A673 (cell line): ENCODE data around the gene DSCAML1. TPM values are rescaled to one million over a fixed set of nuclear protein-coding genes. Genes with fewer than 3 reads are reported as not detected.

ENCODE experiments used
- BruUV-seq: library from RNA; stranded (reverse); fragments of 400-500 nt; replicated peaks from 2 replicates; lab custom pipeline; 2021; lab: Mats Ljungman, UMichigan
- CTCF ChIA-PET: fragments of 300-600 bp; sonication (Branson Sonifier 250); formaldehyde crosslinking; loops from one replicate; lab custom pipeline; 2022; ENCODE audit warnings: antibody characterized with exemption; lab: Charles Lee
- POLR2A ChIA-PET: fragments of 300-600 bp; sonication (Branson Sonifier 250); formaldehyde crosslinking; loops from one replicate; lab custom pipeline; 2022; ENCODE audit warnings: antibody characterized with exemption; ENCODE audit not compliant: low non-redundant PET; lab: Charles Lee
- DNase-seq: peaks from one replicate; pipeline ENCODE4 v3.0.0-alpha.2; 2015; ENCODE audit warnings: low spot score
- H3K27ac ChIP-seq: fragments of 200-600 bp; sonication (generic); 2 replicates; pipeline ENCODE4 v1.5.1; 2016; ENCODE audit warnings: mixed run types, low read depth, mild to moderate bottlenecking, mixed read lengths, antibody characterized with exemption, low read length; ENCODE audit not compliant: poor library complexity, severe bottlenecking
- H3K27me3 ChIP-seq: fragments of 200-600 bp; sonication (generic); replicated peaks from 2 replicates; pipeline ENCODE4 v1.6.1; 2017; ENCODE audit warnings: mixed run types, low read depth, mild to moderate bottlenecking, mixed read lengths, antibody characterized with exemption, low read length; ENCODE audit not compliant: insufficient read depth, poor library complexity
- H3K36me3 ChIP-seq: fragments of 200-600 bp; sonication (generic); 2 replicates; pipeline ENCODE4 v1.6.1; 2016; ENCODE audit warnings: mixed run types, mild to moderate bottlenecking, mixed read lengths, antibody characterized with exemption, low read length; ENCODE audit not compliant: insufficient read depth, poor library complexity, severe bottlenecking
- H3K4me1 ChIP-seq: fragments of 200-600 bp; sonication (generic); 2 replicates; pipeline ENCODE4 v1.6.1; 2017; ENCODE audit warnings: mixed run types, mild to moderate bottlenecking, mixed read lengths, antibody characterized with exemption, low read length; ENCODE audit not compliant: insufficient read depth, poor library complexity, severe bottlenecking
- H3K4me3 ChIP-seq: fragments of 200-600 bp; sonication (generic); 2 replicates; pipeline ENCODE4 v1.5.1; 2016; ENCODE audit warnings: low read depth, mixed run types, mild to moderate bottlenecking, mixed read lengths, low read length; ENCODE audit not compliant: poor library complexity, severe bottlenecking
- H3K9me3 ChIP-seq: fragments of 200-600 bp; sonication (generic); 2 replicates; pipeline ENCODE4 v1.6.1; 2016; ENCODE audit warnings: mixed run types, low read depth, mild to moderate bottlenecking, mixed read lengths, antibody characterized with exemption, low read length; ENCODE audit not compliant: poor library complexity, severe bottlenecking
- CTCF ChIP-seq: fragments of 300-800, 200-600 bp; sonication (generic); conservative IDR thresholded peaks from 2 replicates; pipeline ENCODE4 v1.5.1; 2017; ENCODE audit warnings: low read depth, mild to moderate bottlenecking, antibody characterized with exemption, low read length, moderate library complexity, mixed read lengths
- EZH2 ChIP-seq: fragments of 200-600 bp; sonication (generic); IDR thresholded peaks from 2 replicates; pipeline ENCODE4 v1.6.1; 2017; ENCODE audit warnings: borderline replicate concordance, low read depth, mild to moderate bottlenecking, mixed read lengths, antibody characterized with exemption, low read length; ENCODE audit not compliant: poor library complexity, severe bottlenecking
- intact Hi-C: fragments of 100-400 bp; cut with micrococcal nuclease; formaldehyde crosslinking; loops from one replicate; pipeline ENCODE4 v1.10.0; 2022; ENCODE audit not compliant: unreplicated experiment
- total RNA-seq: library from RNA; stranded (reverse); gene quantifications from 2 replicates; pipeline ENCODE4 v1.2.3, GENCODE V29; 2021

The DSCAML1 gene
- total RNA-seq, 1 experiment from 2014 or later: not detected

GRCh38 chr11:117420598-117420997 is 376.4 kb downstream of the DSCAML1 start:
- Histone ChIP-seq H3K9me3 (no peaks in the 10 kb centered on the region), H3K27ac (no peak overlapping the region), H3K27me3 (no peaks in the 10 kb centered on the region), H3K4me1 (no peaks in the 10 kb centered on the region), H3K4me3 (no peak overlapping the region), H3K36me3 (no peaks in the 10 kb centered on the region)
- ChIA-PET CTCF (no interaction called here), POLR2A (interaction anchor here (0.9 kb wide), 1 partner anchor 65 kb away, joined by 8 read pairs; no protein-coding TSS in a partner anchor)
- TF ChIP-seq EZH2 (no peak), CTCF (no peak)
- DNase-seq: no peak
- intact Hi-C loops: loop anchor here (10.0 kb wide), 1 partner anchor 634 kb away; no protein-coding TSS in a partner anchor
- BruUV-seq: no TSS peak

GRCh38 chr11:117420143-117420485 is 376.9 kb downstream of the DSCAML1 start:
- CTCF ChIA-PET: no interaction called here
- DNase-seq: no peak

GRCh38 chr11:117419482-117420142 is 377.4 kb downstream of the DSCAML1 start:
- H3K4me3 ChIP-seq: no peak overlapping the region
- H3K4me1 ChIP-seq: no peaks in the 10 kb centered on the region
- H3K27ac ChIP-seq: no peak overlapping the region
- H3K36me3 ChIP-seq: no peaks in the 10 kb centered on the region
- DNase-seq: no peak
- no TSS peak for BruUV-seq
- no peaks in the 10 kb centered on the region for H3K9me3 ChIP-seq
- CTCF ChIA-PET: no interaction called here
- intact Hi-C loops: loop anchor here (10.0 kb wide), 1 partner anchor 635 kb away; no protein-coding TSS in a partner anchor
- no peaks in the 10 kb centered on the region for H3K27me3 ChIP-seq
- POLR2A ChIA-PET: no interaction called here
- TF ChIP-seq CTCF (no peak), EZH2 (no peak)

More at GRCh38 chr11:117420143-117420485, 376.9 kb downstream of the DSCAML1 start:
- TF ChIP-seq CTCF (no peak), EZH2 (no peak)
- POLR2A ChIA-PET: no interaction called here
- H3K27me3 ChIP-seq: no peaks in the 10 kb centered on the region
- H3K36me3 ChIP-seq: no peaks in the 10 kb centered on the region
- intact Hi-C loops: loop anchor here (10.0 kb wide), 1 partner anchor 635 kb away; no protein-coding TSS in a partner anchor
- no peak overlapping the region for H3K27ac ChIP-seq
- no peaks in the 10 kb centered on the region for H3K4me1 ChIP-seq
- no TSS peak for BruUV-seq
- no peak overlapping the region for H3K4me3 ChIP-seq
- no peaks in the 10 kb centered on the region for H3K9me3 ChIP-seq
